ENCODE results near the gene CLVS2.

The CLVS2 gene

DNA sequence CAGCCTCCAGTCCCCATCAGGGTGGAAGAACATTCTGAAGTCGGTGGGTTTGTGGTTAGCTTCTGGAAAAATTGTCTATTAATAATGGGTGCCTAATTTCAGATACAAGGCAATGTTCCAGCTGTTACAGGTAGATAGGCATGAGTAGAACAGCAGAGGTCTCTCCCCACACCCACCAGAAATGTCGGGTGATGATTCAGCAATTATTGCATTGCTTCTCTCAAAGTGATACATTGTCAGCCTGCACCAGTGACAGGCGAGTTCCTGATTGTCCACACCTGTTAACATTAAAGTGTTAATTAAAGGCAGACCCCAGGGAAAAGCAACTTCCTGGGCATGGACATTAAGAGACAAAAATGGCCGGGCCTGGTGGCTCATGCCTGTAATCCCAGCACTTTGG lies 18.9 kb upstream of the CLVS2 start:
- TF ChIP-seq, protein P1, sequence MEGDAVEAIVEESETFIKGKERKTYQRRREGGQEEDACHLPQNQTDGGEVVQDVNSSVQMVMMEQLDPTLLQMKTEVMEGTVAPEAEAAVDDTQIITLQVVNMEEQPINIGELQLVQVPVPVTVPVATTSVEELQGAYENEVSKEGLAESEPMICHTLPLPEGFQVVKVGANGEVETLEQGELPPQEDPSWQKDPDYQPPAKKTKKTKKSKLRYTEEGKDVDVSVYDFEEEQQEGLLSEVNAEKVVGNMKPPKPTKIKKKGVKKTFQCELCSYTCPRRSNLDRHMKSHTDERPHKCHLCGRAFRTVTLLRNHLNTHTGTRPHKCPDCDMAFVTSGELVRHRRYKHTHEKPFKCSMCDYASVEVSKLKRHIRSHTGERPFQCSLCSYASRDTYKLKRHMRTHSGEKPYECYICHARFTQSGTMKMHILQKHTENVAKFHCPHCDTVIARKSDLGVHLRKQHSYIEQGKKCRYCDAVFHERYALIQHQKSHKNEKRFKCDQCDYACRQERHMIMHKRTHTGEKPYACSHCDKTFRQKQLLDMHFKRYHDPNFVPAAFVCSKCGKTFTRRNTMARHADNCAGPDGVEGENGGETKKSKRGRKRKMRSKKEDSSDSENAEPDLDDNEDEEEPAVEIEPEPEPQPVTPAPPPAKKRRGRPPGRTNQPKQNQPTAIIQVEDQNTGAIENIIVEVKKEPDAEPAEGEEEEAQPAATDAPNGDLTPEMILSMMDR (IDR thresholded peaks at IDR 0.05; ENCODE audit: borderline replicate concordance, control extremely low read depth, extremely low read depth, insufficient read depth, missing control alignments) = no peak
- in situ Hi-C loops (cut with MboI; ENCODE audit: low sequenced_read_pairs, unreplicated experiment) = no loop called here
- DNase-seq (ENCODE audit: low spot score) = no peak

DNA sequence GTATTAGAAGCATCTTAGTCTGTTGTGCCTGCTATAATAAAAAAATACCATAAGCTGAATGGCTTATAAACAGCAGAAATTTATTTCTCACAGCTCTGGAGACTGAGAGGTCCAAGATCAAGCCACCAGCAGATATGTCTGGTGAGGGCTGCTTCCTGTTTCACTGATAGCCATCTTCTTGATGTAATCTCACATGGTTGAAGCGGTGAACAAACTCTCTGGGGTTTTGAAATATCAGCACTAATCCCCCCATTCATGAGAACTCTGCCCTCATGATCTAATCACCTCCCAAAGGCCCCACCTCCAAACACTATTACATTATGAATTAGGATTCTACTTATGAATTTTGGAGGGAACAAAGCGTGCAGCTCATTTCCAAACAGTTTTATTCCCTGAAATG lies 11.6 kb upstream of the CLVS2 start:
- TF ChIP-seq, protein P1 (IDR thresholded peaks at IDR 0.05; ENCODE audit: borderline replicate concordance, control extremely low read depth, extremely low read depth, insufficient read depth, missing control alignments) = no peak
- DNase-seq (ENCODE audit: low spot score) = no peak
- in situ Hi-C loops (cut with MboI; ENCODE audit: low sequenced_read_pairs, unreplicated experiment) = no loop called here

DNA sequence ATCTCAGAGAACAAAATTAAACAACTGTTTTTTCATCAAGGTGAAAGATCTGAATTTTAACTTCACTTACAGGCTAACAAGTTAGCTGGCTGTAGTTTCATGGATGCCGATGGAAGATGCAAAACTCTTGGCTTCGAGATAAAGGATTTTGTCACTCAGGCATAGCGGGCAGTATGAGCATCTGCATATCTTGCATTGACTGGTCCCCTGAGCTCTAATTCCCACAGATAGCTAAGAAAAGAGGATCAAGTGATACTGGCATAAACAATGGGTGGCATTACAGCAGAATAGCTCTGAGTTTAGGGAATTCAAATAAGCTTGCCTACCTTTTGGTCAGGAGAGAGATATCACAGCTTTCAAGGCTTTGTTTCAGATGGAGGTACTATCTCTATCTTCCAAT lies 1.8 kb upstream of the CLVS2 start:
- in situ Hi-C loops (cut with MboI; ENCODE audit: low sequenced_read_pairs, unreplicated experiment) = no loop called here
- TF ChIP-seq, protein P1 (IDR thresholded peaks at IDR 0.05; ENCODE audit: borderline replicate concordance, control extremely low read depth, extremely low read depth, insufficient read depth, missing control alignments) = no peak
- DNase-seq (ENCODE audit: low spot score) = no peak

DNA sequence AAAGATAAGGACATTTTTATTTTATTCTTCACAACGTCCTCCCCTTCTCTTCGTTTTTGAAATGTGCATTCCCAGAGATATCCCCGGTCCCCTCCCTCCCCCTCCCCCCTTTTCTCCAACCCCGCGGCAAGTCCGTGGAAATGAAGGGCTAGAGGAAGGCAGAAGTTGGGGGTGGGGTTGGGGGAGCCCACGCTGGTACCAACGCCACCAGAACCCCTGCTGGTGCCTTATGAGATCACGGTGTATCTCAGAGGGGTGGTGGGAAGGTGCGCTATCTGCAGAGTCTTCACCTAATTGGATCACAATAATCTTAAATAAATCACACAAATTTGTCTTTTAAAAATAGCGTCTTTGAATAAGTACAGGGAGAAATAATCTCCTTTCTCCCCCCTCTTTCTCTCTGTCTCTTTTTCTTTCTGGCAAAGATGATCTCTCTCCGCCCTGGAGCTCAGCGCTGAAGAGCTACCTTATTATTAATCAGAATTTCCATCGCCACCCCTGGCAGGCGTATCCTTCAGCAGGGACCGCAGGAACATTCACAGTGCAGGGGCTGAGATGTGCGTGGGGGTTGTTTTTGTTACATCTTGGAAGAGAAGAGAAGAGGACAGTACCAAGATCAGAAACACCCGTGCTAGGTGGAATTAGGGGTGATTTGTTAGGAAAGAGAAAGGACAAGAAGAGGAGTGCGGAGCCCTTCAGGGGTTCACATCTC lies 915 bp downstream of the CLVS2 start:
- DNase-seq (ENCODE audit: low spot score) = no peak
- in situ Hi-C loops (cut with MboI; ENCODE audit: low sequenced_read_pairs, unreplicated experiment) = no loop called here
- TF ChIP-seq, protein P1 (IDR thresholded peaks at IDR 0.05; ENCODE audit: borderline replicate concordance, control extremely low read depth, extremely low read depth, insufficient read depth, missing control alignments) = no peak

DNA sequence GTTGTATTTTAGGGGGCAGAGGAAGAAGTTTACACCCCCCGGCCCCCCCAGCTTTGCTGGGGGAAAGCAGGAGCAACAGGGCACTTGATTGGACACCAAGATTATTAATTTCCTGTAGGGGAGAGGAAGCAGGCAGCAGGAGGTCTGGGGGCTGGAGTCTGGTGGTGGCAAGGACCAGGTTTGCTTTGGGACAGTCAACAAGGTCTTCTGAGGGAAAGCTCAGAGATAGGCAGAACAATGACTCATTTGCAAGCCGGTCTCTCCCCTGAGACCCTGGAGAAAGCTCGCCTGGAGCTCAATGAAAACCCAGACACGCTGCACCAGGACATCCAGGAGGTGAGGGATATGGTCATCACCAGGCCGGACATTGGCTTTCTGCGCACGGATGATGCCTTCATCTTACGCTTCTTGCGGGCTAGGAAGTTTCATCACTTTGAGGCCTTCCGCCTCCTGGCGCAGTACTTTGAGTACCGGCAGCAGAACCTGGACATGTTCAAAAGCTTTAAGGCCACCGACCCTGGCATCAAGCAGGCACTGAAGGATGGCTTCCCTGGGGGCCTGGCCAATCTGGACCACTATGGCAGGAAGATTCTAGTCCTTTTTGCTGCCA lies 1.6 kb downstream of the CLVS2 start:
- no peak for DNase-seq (ENCODE audit: low spot score)
- in situ Hi-C loops (cut with MboI; ENCODE audit: low sequenced_read_pairs, unreplicated experiment) = no loop called here
- TF ChIP-seq, protein P1 (IDR thresholded peaks at IDR 0.05; ENCODE audit: borderline replicate concordance, control extremely low read depth, extremely low read depth, insufficient read depth, missing control alignments) = no peak

DNA sequence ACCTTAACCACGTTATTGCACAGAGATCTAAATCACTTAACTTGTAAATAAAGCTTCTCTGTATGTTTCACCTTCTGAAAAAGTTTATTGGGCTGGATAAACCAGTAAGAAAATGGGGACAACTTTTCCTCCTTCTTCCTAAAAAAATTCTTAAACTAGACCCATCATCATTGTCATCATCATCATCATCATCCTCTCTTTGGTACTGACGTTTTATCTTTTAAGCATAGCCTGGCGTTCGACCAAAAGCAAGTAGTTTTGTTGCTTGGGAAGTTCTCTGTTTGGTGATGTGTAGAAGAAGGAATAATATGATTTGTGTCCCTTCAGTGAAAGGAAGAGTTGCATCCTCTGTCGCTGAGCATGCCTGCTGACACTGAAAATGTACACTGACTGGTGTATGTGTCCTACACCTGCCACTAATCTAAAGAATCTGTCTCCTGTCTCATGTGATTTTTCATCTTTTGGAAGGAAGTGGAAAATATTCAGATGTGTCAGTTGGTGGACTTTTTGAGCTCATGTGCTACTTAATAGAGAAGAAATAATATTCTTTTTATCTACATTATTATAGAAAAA lies 2.5 kb downstream of the CLVS2 start:
- no peak for DNase-seq (ENCODE audit: low spot score)
- in situ Hi-C loops (cut with MboI; ENCODE audit: low sequenced_read_pairs, unreplicated experiment) = no loop called here
- TF ChIP-seq, protein P1 (IDR thresholded peaks at IDR 0.05; ENCODE audit: borderline replicate concordance, control extremely low read depth, extremely low read depth, insufficient read depth, missing control alignments) = no peak

All from GM13976 (cell line).